Middle frontal gyrus (tissue), 1 donor: Measurements from ENCODE around the gene COL27A1.

Experiments
- DNase-seq: peaks from one replicate; pipeline ENCODE4 v3.0.0-alpha.2; 2015; ENCODE audit warnings: low spot score; ENCODE audit errors: extremely low spot score

Gene COL27A1

GRCh38 chr9:114226246-114227055 is 71.1 kb downstream of the COL27A1 start:
- DNase-seq = no peak

DNA sequence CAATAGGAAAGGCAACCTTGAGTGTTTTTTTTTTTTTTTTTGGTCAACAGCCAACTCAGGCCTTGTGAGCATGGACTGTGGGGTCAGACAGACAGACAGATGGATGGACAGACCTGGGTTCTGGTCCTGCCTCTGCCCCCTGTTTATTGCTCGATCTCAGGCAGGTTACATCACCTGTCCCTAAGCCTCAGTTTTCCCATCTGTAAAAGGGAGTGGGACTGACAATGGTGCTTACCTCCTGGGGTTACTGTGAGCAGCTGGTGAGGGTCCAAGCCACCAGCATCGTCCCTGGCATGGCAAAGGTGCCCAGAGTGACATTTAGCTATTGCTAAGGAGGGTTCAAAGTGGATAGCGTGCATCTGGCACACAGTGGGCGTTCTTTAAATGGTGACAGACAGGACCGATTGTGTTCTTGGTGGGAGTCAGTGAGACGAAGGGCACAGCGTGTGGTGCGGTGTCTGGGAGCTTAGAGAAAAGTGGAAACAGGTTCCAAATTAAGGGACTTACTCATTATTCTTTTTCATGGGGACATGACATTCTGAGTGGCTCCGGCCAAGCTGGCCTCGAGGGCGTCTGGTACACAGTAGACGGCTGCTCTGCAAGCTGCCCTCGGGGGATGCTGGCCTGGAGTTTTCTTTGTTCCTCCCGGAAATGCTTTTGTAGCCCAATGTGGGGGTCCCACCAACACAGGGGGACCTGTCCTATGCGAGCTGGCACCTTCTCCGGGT is 72.1 kb downstream of the COL27A1 start:
- DNase-seq = no peak

DNA sequence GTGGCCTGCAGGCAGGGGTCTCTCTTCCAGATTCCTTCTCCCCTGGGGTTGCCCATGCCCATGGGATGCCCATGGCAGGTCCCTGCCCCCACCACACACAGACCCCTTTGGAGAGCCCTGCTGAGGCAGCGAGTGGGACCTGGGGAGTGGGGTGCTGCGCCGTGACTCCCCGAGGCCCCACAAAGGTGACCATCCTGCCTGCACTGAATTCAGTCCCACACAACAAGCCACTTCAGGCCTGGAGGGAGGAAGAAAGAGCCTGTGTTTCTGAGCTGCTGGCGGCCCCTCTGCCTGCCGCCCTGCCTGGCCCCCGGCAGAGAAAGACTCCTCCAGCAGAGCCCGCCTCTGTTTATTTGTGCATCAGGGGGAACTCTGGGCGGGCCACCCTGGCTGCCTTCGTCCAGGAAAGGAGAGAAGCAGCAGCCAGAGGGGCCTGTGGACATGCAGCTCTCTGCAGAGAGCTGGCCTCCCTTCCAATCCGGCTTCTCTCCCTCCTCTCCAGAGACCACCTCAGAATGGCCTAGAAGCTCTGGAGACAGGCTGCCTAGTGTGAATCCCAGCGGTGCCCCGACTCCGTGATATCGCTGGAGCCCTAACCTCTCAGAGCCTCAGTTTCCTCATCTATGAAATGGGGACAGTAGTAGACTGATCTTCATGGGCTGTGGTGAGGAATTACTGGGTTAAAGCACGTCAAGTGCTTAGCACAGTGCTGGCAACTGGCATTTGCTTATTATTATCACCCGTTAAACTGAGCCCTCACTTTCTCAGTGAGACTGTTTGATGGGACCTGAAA is 72.9 kb downstream of the COL27A1 start:
- DNase-seq = no peak

DNA sequence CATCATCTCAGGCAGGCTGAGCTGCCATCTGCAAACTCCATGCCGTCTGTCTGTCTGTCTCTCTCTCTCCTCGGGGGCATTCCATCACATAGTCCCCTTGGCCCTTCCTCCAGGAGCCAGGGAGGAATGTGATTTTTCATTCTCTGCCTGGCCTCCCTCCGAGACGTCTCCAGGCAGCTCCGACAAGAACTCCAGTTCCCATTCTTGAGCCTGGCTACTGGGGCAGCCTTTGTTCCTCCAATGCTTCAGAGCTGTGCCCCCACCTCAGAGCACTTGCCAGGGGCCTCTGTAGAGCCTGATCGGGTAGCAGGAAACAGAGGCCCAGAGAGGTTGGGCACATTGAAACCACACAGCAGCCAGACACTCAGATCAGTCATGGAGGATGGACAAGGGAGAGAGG is 74.0 kb downstream of the COL27A1 start:
- no peak for DNase-seq

GRCh38 chr9:114230068-114230467 is 74.7 kb downstream of the COL27A1 start:
- no peak for DNase-seq

- no peak for DNase-seq
Measured at GRCh38 chr9:114231273-114231672, 75.9 kb downstream of the COL27A1 start.

DNA sequence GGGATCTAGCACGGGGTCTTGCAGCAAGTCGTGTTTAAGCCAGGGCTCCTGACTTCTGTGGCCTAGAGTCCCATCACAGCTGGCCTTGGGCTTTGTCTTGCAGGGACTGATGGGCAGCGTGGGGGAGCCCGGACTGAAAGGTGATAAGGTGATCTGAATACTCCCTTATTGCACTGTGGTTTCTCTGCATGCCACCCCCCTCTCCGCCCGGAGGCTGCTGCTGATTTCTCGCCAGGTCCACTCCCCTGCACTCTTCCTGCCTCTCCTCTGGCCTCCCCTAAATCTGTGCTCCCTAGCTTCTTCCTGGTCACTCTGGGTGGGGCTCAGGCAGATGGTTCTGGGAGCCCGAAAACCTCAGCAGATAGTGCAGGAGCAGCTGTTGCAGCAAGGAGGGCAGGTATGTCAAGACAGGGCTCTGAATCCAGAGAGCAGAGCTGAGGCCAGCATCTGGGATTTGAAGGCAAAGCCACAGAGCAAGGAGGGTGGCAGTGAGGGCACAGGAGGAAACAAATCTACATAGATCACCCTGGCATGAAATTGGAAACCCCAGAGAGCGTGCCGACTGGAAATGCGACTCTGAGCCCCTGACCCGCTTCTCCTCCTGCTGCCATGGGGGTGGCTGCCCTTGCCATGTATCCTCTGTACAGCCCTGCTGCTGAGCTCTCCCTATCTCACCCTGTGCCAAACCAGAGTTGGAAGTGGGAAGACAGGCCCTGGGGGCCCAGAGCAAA is 76.5 kb downstream of the COL27A1 start:
- no peak for DNase-seq

DNA sequence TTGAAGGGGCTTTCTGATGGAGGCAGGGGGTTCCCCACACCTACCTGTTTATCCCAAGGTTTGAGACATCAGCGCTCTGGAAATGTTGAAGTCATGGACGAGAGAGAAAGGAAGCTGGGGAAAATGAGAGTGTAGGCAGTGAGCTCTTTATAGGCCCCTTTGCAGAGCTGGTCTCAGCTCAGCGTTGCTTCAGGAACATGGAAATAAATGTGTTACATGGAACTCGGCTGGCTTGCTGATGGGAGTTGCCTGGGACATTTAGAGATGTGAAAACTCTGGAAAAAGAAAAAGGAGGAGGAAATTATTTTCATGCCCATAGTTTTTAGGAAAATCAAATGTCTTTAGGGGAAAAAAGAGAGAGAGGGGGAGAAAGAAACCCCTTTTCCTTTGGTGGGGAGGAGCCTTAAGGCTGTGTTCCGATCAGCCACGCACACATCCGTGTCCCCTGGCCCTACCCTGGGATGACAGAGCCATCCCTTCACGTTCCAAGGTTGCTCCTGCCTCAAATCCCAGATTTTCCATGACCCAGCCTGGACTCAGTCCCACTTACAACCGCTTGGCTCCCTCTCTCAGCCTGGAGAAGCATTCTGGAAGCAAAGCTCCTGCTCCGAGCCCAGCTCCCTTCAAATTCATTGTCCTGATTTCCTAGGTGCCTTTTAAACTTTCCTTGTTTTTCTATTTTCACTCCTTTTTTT is 78.3 kb downstream of the COL27A1 start:
- no peak for DNase-seq

- DNase-seq = no peak
Measured at GRCh38 chr9:114235033-114235661, 79.8 kb downstream of the COL27A1 start.

- DNase-seq = no peak
Measured at GRCh38 chr9:114236391-114237138, 81.2 kb downstream of the COL27A1 start.

DNA sequence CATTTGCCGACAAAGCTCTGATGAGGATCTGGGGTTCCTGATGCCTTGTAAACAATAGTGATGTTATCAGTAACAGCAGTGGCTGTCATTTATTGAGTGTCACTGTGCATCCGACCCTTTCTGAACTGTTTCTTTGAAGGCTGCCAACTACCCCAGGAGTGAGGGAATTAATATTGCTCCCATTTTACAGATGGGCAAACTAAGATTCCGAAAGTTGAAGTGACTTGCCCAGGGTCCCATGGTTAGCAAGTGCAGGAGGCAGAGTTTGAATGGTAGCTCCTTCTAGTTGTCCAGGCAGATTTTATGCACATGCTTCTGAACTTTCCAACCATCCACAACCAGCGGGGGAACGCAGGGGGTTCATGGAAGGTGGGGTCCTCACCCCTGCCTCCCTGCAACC is 81.9 kb downstream of the COL27A1 start:
- no peak for DNase-seq

GRCh38 chr9:114237781-114238180 is 82.4 kb downstream of the COL27A1 start:
- no peak for DNase-seq

- DNase-seq = no peak
Measured at GRCh38 chr9:114238472-114238871, 83.1 kb downstream of the COL27A1 start.

DNA sequence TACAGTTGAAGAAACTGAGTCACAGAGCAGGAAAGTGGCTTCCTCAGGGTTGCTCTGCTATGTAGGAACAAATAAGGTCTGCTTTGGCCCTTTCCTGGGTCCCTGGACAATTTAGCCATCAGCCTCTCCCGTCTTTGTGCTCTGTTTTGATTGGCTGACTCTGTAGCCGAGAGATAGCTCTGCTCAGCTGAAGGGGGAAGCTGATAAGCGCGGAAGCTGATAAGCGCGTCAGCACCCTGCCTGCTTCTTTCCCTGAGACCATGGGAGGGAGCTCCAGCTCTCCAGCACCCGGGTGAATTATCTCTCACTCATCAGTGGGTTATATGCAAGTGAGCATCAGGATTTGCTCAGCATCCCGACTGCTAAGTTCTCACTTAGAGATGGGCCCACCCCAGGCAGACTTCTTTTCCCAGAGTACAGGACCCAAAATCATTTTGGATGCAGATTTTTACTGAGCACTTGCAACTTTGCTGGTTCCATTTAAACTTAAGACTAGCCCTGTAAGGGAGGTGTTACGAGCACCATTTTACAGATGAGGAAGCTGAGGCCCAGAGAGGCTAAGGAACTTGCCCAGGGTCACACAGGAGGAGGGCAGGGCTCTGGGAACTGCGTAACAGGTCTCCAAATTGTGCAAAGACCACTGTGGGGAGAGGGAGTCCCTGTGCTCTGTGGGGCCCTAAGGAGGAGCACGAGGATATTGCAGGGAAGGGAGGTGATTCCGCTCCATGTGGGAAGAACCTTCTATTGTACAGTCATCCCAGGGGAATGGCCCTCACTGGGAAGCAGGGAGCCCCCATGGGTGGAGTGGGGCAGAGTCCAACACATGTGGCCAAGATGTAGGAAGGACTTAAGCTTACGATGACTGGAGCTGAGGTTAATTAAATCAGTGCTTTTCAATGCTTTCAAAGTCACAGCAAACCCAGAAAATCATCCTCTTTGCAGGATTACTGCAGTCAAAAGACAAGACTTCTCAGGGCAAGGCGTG is 83.8 kb downstream of the COL27A1 start:
- DNase-seq = no peak

GRCh38 chr9:114240216-114240615 is 84.9 kb downstream of the COL27A1 start:
- DNase-seq = no peak

- DNase-seq = no peak
Measured at GRCh38 chr9:114240647-114241558, 85.6 kb downstream of the COL27A1 start.

DNA sequence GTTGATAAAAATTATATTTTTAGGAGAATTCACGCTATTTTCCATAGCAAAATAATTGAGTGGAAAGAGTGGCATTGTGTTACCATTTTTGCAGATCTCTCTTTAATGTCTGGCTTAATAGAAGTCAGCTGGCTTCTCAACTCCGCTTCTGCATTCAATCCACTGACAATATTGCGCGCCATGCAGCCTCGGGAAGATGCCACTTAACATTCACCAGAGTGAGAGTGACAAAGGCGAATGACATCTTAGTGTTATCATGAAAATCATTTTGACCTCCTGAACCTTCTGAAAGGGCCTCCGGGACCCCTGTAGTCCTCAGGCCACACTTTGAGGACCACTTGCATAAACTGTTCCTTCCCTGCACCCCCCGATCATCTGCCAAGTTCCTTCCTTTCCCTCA is 87.5 kb downstream of the COL27A1 start:
- DNase-seq = no peak
